ENCODE data around the gene PEX11B. TPM values are rescaled to one million over a fixed set of nuclear protein-coding genes. Genes with fewer than 3 reads are reported as not detected.

Gene PEX11B
- total and polyA plus RNA-seq, 2 of the 8 experiments (the other 6 are each of a cell fraction or from before 2014, with no cell fraction given) = 9.1 to 15.1 TPM

DNA sequence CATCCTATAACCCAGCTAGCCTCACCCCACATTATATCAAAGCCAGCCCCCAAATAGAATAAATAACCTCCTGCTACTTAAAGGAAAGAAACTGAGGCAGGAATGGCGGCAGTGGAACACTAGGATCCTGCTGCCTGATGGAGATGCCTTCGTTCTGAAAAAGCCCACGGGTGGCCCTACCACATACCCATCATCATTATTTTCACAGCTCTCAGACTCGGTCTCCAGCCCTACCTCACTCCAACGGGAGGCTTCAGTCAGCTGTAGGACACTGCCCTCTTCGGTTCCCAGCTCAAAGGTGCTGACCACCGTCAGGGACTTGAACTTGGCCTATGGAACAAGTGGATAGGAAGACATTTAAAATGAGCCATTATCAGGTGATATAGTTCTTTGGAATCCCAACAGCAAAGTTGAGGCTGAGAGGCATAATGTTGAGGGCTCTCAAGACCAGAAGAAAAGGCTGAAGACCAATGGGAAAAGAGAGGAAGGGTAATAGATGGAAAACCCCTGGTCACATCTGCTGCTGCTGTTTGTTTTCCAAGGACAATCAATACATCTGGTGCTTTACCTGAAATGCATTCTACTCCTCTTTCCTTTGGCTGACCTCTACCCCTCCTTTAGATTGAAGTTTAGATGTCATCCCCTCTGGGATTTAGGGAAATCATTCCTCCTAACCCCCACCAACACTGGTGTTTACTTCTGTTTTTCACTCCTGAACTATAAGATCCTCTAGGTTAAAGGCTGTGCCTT is 25.0 kb downstream of the PEX11B start:
- CTCF ChIA-PET (ENCODE audit: partially characterized antibody) = interaction anchor here (0.7 to 8.7 kb wide), 12 partner anchors 8 to 139 kb away, joined by 3 to 146 read pairs (median 26); partner anchors contain the start of genes ITGA10, NUDT17, PEX11B and PIAS3
- FAIRE-seq = no peak
- TF ChIP-seq SIRT6 (IDR thresholded peaks at IDR 0.05; ENCODE audit: low read length) (no peak), TAF7 (optimal IDR thresholded peaks at IDR 0.05; ENCODE audit: borderline replicate concordance, low read depth, low read length) (no peak), NRF1 (IDR thresholded peaks at IDR 0.05; ENCODE audit: low read depth, low read length) (no peak), CEBPB (IDR thresholded peaks at IDR 0.05; ENCODE audit: low read depth, low read length) (no peak), SP4 (IDR thresholded peaks at IDR 0.05; ENCODE audit: low read length) (no peak), SP2 (IDR thresholded peaks at IDR 0.05; ENCODE audit: low read length) (no peak), CHD1 (IDR thresholded peaks at IDR 0.05; ENCODE audit: low read depth, low read length) (no peak), POU5F1 (IDR thresholded peaks at IDR 0.05; ENCODE audit: low read depth, low read length) (no peak), CBX5 (IDR thresholded peaks at IDR 0.05; ENCODE audit: low read depth, low read length) (no peak), JUND (IDR thresholded peaks at IDR 0.05; ENCODE audit: low read length) (no peak), EP300 (IDR thresholded peaks at IDR 0.05; ENCODE audit: borderline replicate concordance in 1 of 2, low read depth in 2 of 2, low read length in 2 of 2) (no peak)
- TF ChIP-seq, protein P1, sequence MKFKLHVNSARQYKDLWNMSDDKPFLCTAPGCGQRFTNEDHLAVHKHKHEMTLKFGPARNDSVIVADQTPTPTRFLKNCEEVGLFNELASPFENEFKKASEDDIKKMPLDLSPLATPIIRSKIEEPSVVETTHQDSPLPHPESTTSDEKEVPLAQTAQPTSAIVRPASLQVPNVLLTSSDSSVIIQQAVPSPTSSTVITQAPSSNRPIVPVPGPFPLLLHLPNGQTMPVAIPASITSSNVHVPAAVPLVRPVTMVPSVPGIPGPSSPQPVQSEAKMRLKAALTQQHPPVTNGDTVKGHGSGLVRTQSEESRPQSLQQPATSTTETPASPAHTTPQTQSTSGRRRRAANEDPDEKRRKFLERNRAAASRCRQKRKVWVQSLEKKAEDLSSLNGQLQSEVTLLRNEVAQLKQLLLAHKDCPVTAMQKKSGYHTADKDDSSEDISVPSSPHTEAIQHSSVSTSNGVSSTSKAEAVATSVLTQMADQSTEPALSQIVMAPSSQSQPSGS (IDR thresholded peaks at IDR 0.05; ENCODE audit: low read length) = no peak

More for the DNA sequence above, 25.0 kb downstream of the PEX11B start:
- Histone ChIP-seq H2BK5ac (ENCODE audit: low read depth, low read length) (no peak overlapping the region), H3K23ac (ENCODE audit: insufficient read length) (no peak overlapping the region), H3K36me3 (ENCODE audit: control insufficient read depth in 2 of 4, insufficient read depth in 4 of 4, low read length in 3 of 4) (no peaks in the 10 kb centered on the region), H3K27ac (ENCODE audit: low read depth, low read length) (no peak overlapping the region), H2BK20ac (ENCODE audit: low read length) (no peak overlapping the region), H3K4me2 (ENCODE audit: insufficient read depth in 1 of 2, low read depth in 2 of 2, low read length in 2 of 2) (no peak overlapping the region), H3K4me1 (replicated peaks in 1 of 4; ENCODE audit: control insufficient read depth in 3 of 4, insufficient read depth in 4 of 4, low read length in 3 of 4) (peaks cover 0 to 6% (median 4%) of the 10 kb centered on the region in 4 experiments; a peak in 3 of 7 replicates), H3K4me3 (ENCODE audit: extremely low read depth in 1 of 4, insufficient read depth in 2 of 4, low read depth in 3 of 4, low read length in 4 of 4) (no peak overlapping the region), H4K20me1 (replicated peaks in 1 of 2; ENCODE audit: control insufficient read depth in 1 of 2, insufficient read depth in 2 of 2, low read length in 2 of 2) (no peaks in the 10 kb centered on the region), H4K8ac (ENCODE audit: extremely low read depth, insufficient read depth, low read length) (no peak overlapping the region), H3K79me2 (ENCODE audit: control insufficient read depth in 1 of 2, insufficient read depth in 2 of 2, low read length in 2 of 2) (no peaks in the 10 kb centered on the region), H3K18ac (ENCODE audit: extremely low read depth, low read length) (no peak overlapping the region), H2BK12ac (ENCODE audit: low read depth, low read length) (no peak overlapping the region), H3K23me2 (ENCODE audit: low read depth, low read length) (no peaks in the 10 kb centered on the region), H2AK5ac (ENCODE audit: low read depth, low read length) (no peak overlapping the region), H2BK120ac (replicated peaks; ENCODE audit: low read depth, low read length) (no peak overlapping the region), H3K4ac (replicated peaks; ENCODE audit: insufficient read length, low read depth, low read length) (no peak overlapping the region), H3K14ac (ENCODE audit: insufficient read length) (no peak overlapping the region), H3K9ac (replicated peaks in 1 of 4; ENCODE audit: extremely low read depth in 1 of 4, low read depth in 3 of 4, low read length in 3 of 4) (no peak overlapping the region), H3K56ac (replicated peaks; ENCODE audit: insufficient read length, low read depth, low read length) (no peak overlapping the region), H4K91ac (replicated peaks; ENCODE audit: insufficient read length, low read length) (no peak overlapping the region), H3K27me3 (replicated peaks in 1 of 4; ENCODE audit: control insufficient read depth in 3 of 4, extremely low read depth in 1 of 4, insufficient read depth in 3 of 4, low read length in 3 of 4) (no peaks in the 10 kb centered on the region), H3K79me1 (ENCODE audit: low read depth, low read length) (no peaks in the 10 kb centered on the region), H4K5ac (ENCODE audit: insufficient read length, low read depth, low read length) (no peak overlapping the region), H2AFZ (ENCODE audit: low read length) (no peak overlapping the region), H2BK15ac (ENCODE audit: low read length) (no peak overlapping the region), H3K9me3 (ENCODE audit: insufficient read depth in 2 of 2, low read depth in 1 of 2, low read length in 1 of 2) (no peaks in the 10 kb centered on the region)
- POLR2A ChIA-PET (ENCODE audit: partially characterized antibody) = interaction anchor here (0.6 to 1.4 kb wide), 4 partner anchors 9 to 158 kb away, joined by 3 read pairs; partner anchors contain the start of gene PEX11B
- WGBS, 2 experiments (ENCODE audit: extremely low coverage in 1 of 2, insufficient coverage in 1 of 2, insufficient read length in 1 of 2, insufficient replicate concordance in 2 of 2, low coverage in 1 of 2, low lambda C conversion rate in 2 of 2, missing lambda C conversion rate in 1 of 2) = 84% methylated on average over 7 of the region's 7 CpGs; no CpG with 5 or more reads in 1 of the 2 experiments
- DNase-seq (ENCODE audit: low read depth in 1 of 2, low spot score in 2 of 2) = no peak
